GM19372 (cell line): ENCODE measurements around the gene VSTM2L.

ENCODE experiments used
- ATAC-seq: cut with Tn5 transposase; IDR thresholded peaks from one replicate; pipeline ENCODE4 v1.9.1; 2021; ENCODE audit warnings: mild to moderate bottlenecking, low read depth, moderate library complexity; ENCODE audit not compliant: unreplicated experiment

The VSTM2L gene

GRCh38 chr20:37983286-37983685 is 80.4 kb downstream of the VSTM2L start:
- ATAC-seq = no peak

GRCh38 chr20:37984018-37984785 is 81.3 kb downstream of the VSTM2L start:
- ATAC-seq = no peak

GRCh38 chr20:37986044-37986858 is 83.3 kb downstream of the VSTM2L start:
- no peak for ATAC-seq

- ATAC-seq = no peak
Observed at GRCh38 chr20:37986873-37987601, 84.1 kb downstream of the VSTM2L start.

GRCh38 chr20:37987602-37988290 is 84.8 kb downstream of the VSTM2L start:
- ATAC-seq = no peak

GRCh38 chr20:37988306-37988954 is 85.5 kb downstream of the VSTM2L start:
- no peak for ATAC-seq

- ATAC-seq = no peak
Observed at GRCh38 chr20:37989601-37990295, 86.8 kb downstream of the VSTM2L start.

- ATAC-seq = peak; percentile 95
Observed at GRCh38 chr20:37990571-37991151, 87.7 kb downstream of the VSTM2L start.

GRCh38 chr20:37991157-37991866 is 88.4 kb downstream of the VSTM2L start:
- ATAC-seq = no peak

GRCh38 chr20:37991908-37992307 is 89.0 kb downstream of the VSTM2L start:
- no peak for ATAC-seq

- no peak for ATAC-seq
Observed at GRCh38 chr20:37992802-37993409, 90.0 kb downstream of the VSTM2L start.

GRCh38 chr20:37994512-37994911 is 91.6 kb downstream of the VSTM2L start:
- ATAC-seq = no peak
